Tibial artery (tissue), 4 donors: Measurements from ENCODE around the gene BAX.
"Not testable (repeated sequence)": the region's sequence is repeated elsewhere in the genome, so short reads cannot be mapped to it uniquely, and the experiment has no call there.

Source experiments
- DNase-seq, 2 donors: peaks; one replicate each; pipeline ENCODE4 v3.0.0-alpha.2; 2019
- H3K27ac ChIP-seq, 2 donors: fragments of 200-600 bp; sonication (generic) in 1 of 2; 1 replicate in 1 of 2; 2 replicates in 1 of 2; pipeline ENCODE4 v1.5.1; 2018 to 2019; ENCODE audit warnings: mild to moderate bottlenecking in 1 of 2
- H3K27me3 ChIP-seq, 2 donors: fragments of 200-600 bp; sonication (generic) in 1 of 2; one replicate each; pipeline versions ENCODE4 v1.5.1 to v1.6.0; 2016 to 2019
- H3K36me3 ChIP-seq, 3 donors: fragments of 200-600 bp; sonication (generic) in 2 of 3; one replicate each; pipeline ENCODE4 v1.5.1; 2016 to 2019; ENCODE audit warnings: mild to moderate bottlenecking in 2 of 3
- H3K4me1 ChIP-seq, 4 donors: fragments of 200-600 bp; sonication (generic) in 2 of 4; 1 replicate in 3 of 4; 2 replicates in 1 of 4; pipeline ENCODE4 v1.5.1; 2016 to 2019
- H3K4me3 ChIP-seq, 2 donors: fragments of 200-600 bp; sonication (generic) in 1 of 2; 1 replicate in 1 of 2; 2 replicates in 1 of 2; pipeline ENCODE4 v1.5.1; 2018 to 2019; ENCODE audit warnings: mild to moderate bottlenecking in 2 of 2
- H3K9me3 ChIP-seq, 3 donors: fragments of 200-600 bp; sonication (generic) in 1 of 3; one replicate each; pipeline ENCODE4 v1.5.1; 2016 to 2019
- CTCF ChIP-seq, 2 experiments: fragments of 200-600 bp in 1 of 2; fragments of 450-650 bp in 1 of 2; IDR thresholded peaks; one replicate each; pipeline ENCODE4 v1.5.1; 2017 to 2019; ENCODE audit warnings: antibody characterized with exemption in 2 of 2, mild to moderate bottlenecking in 1 of 2, moderate library complexity in 1 of 2
- intact Hi-C: fragments of 100-400 bp; cut with DNase I; formaldehyde crosslinking; loops from one replicate; pipeline ENCODE4 v1.15.0; 2023; ENCODE audit warnings: low total_unique reads

Gene BAX

GRCh38 chr19:48954595-48955307 lies at the start of gene BAX:
TSS of gene BAX (plus strand) at chr19:48954875. CDS start at chr19:48954929, 54 bp downstream.
- peak; percentile 94 to 99 for DNase-seq
- peak within 1 kb of the TSS; percentile 91 to 94 for H3K27ac ChIP-seq
- peaks cover 0 to 5% (median 0%) of the 10 kb centered on the region in 3 donors for H3K36me3 ChIP-seq
- TF ChIP-seq CTCF (IDR thresholded peaks at IDR 0.05): peak in 1 of 2 experiments; percentile 34
- peaks cover 0 to 20% (median 15%) of the 10 kb centered on the region in 4 donors for H3K4me1 ChIP-seq
- H3K27me3 ChIP-seq: no peaks in the 10 kb centered on the region
- H3K4me3 ChIP-seq: peak within 1 kb of the TSS; percentile 79 to 99
- no peaks in the 10 kb centered on the region for H3K9me3 ChIP-seq
- intact Hi-C loops: no loop called here

GRCh38 chr19:48905664-48906063 lies 49.0 kb upstream of the BAX start:
- intact Hi-C loops: no loop called here
- Histone ChIP-seq H3K9me3 (no peaks in the 10 kb centered on the region), H3K4me1 (peaks cover 0 to 26% (median 23%) of the 10 kb centered on the region in 4 donors), H3K27me3 (no peaks in the 10 kb centered on the region), H3K36me3 (peaks cover 55 to 78% (median 65%) of the 10 kb centered on the region in 3 donors), H3K4me3 (no peak overlapping the region), H3K27ac (no peak overlapping the region)
- no peak for TF ChIP-seq CTCF (IDR thresholded peaks at IDR 0.05)
- no peak for DNase-seq

- DNase-seq: no peak
- Histone ChIP-seq H3K4me1 (peaks cover 0 to 19% (median 17%) of the 10 kb centered on the region in 4 donors), H3K36me3 (peaks cover 61 to 84% (median 71%) of the 10 kb centered on the region in 3 donors), H3K4me3 (no peak overlapping the region), H3K27ac (no peak overlapping the region), H3K27me3 (no peaks in the 10 kb centered on the region), H3K9me3 (no peaks in the 10 kb centered on the region)
- TF ChIP-seq CTCF (IDR thresholded peaks at IDR 0.05): no peak
- intact Hi-C loops: no loop called here
Measured at GRCh38 chr19:48906324-48906723, 48.4 kb upstream of the BAX start.

GRCh38 chr19:48907671-48908070 lies 47.0 kb upstream of the BAX start:
- Histone ChIP-seq H3K27me3 (no peaks in the 10 kb centered on the region), H3K4me3 (no peak overlapping the region), H3K27ac (no peak overlapping the region), H3K9me3 (no peaks in the 10 kb centered on the region), H3K4me1 (peaks cover 0 to 7% (median 5%) of the 10 kb centered on the region in 4 donors), H3K36me3 (peaks cover 75 to 94% (median 84%) of the 10 kb centered on the region in 3 donors)
- DNase-seq: no peak
- TF ChIP-seq CTCF (IDR thresholded peaks at IDR 0.05): no peak
- intact Hi-C loops: no loop called here

GRCh38 chr19:48909424-48910077 lies 45.1 kb upstream of the BAX start:
- intact Hi-C loops, H3K27ac ChIP-seq: not testable (repeated sequence)
- H3K36me3 ChIP-seq: peaks cover 89 to 100% (median 98%) of the 10 kb centered on the region in 3 donors

GRCh38 chr19:48910803-48911202 lies 43.9 kb upstream of the BAX start:
- no peak for TF ChIP-seq CTCF (IDR thresholded peaks at IDR 0.05)
- no peaks in the 10 kb centered on the region for H3K4me1 ChIP-seq
- no peak overlapping the region for H3K27ac ChIP-seq
- no peaks in the 10 kb centered on the region for H3K9me3 ChIP-seq
- H3K4me3 ChIP-seq: no peak overlapping the region
- intact Hi-C loops: no loop called here
- no peak for DNase-seq
- peaks cover 89 to 100% (median 98%) of the 10 kb centered on the region in 3 donors for H3K36me3 ChIP-seq
- H3K27me3 ChIP-seq: no peaks in the 10 kb centered on the region

More at GRCh38 chr19:48909424-48910077, 45.1 kb upstream of the BAX start:
- H3K4me1 ChIP-seq, H3K9me3 ChIP-seq, H3K4me3 ChIP-seq, H3K27me3 ChIP-seq, DNase-seq: not testable (repeated sequence)
